ENCODE data around the gene CPTP. TPM values are rescaled to one million over a fixed set of nuclear protein-coding genes. Genes with fewer than 3 reads are reported as not detected.

Gene CPTP
- total RNA-seq, 1 donor from 2014 or later = 1.0 TPM

DNA sequence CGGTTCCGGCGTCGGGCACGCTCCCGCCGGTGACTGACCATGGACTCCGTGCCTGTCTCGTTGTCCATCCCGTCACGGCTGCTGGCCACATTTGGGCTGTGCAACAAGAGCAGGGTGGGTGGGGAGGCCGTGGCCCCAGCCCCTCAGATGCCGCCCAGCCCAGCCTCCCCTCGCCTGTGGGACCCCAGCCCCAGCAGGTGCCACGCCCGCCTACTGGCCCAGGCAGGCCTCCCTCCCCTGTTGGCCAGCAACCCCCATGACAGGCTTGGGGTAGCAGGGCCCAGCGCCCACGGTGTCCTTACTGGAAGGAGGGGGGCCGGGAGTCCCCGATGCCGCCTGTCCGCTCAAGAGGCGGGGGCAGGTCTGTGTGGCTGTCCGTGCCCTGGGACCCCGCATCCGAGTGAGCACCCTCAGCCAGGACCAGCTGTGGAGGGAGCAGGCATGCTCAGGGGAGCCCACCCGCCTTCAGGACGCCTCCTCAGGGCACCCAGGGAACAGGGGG is 17.5 kb downstream of the CPTP start:
- Histone ChIP-seq H3K9ac (no peak overlapping the region), H3K4me3 (no peak overlapping the region), H3K27me3 (no peaks in the 10 kb centered on the region), H4K20me1 (ENCODE audit: low read depth) (peaks cover 54% of the 10 kb centered on the region), H2AFZ (replicated peaks) (no peak overlapping the region), H3K36me3 (no peaks in the 10 kb centered on the region), H3K4me1 (no peaks in the 10 kb centered on the region), H3F3A (ENCODE audit: low read depth) (peaks cover 5% of the 10 kb centered on the region), H3K79me2 (ENCODE audit: low read depth) (peaks cover 29% of the 10 kb centered on the region), H3K9me3 (ENCODE audit: low read depth) (no peaks in the 10 kb centered on the region), H3K4me2 (no peak overlapping the region), H3K27ac (no peak overlapping the region)
- H3K27ac Mint-ChIP-seq = no peak overlapping the region
- peaks cover 4% of the 10 kb centered on the region for H3K4me1 Mint-ChIP-seq
- H3K36me3 Mint-ChIP-seq = peaks cover 10% of the 10 kb centered on the region
- H3K9me3 Mint-ChIP-seq = no peaks in the 10 kb centered on the region
- no peak for DNase-seq (ENCODE audit: low spot score)
- peaks cover 2% of the 10 kb centered on the region for H3K27me3 Mint-ChIP-seq (ENCODE audit: insufficient read depth, low read depth)
- H3K4me3 Mint-ChIP-seq = no peak overlapping the region
- no peak for TF ChIP-seq EZH2phosphoT487 (IDR thresholded peaks at IDR 0.05)
- no peak for TF ChIP-seq EZH2 (IDR thresholded peaks at IDR 0.05)
- TF ChIP-seq CTCF (IDR thresholded peaks at IDR 0.05) = no peak

DNA sequence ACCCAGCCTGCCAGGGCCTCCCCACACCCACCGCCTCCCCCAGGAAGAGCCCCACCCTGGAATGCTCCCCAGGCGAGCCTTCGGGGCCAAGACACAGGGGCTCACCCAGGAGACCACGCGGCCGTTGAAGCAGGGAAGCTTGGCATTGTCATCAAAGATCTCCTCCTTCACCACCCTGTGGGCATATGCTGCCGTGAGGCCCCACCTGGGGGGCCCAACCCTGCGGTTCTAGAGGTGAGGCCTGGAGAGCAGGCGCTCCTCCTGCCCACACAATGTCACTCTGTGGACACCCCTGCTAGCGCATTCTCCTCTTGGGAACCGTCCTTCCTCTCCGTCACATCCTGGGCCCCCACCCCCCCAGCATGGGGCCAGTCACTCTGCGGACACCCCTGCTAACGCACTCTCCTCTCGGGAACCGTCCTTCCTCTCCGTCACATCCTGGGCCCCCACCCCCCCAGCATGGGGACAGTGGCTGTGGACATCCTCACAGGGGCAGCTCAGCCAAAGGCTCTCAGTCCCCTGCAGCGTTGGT is 18.0 kb downstream of the CPTP start:
- Histone ChIP-seq H2AFZ (replicated peaks) (no peak overlapping the region), H3K9ac (no peak overlapping the region), H3K4me3 (no peak overlapping the region), H3F3A (ENCODE audit: low read depth) (peaks cover 7% of the 10 kb centered on the region), H4K20me1 (ENCODE audit: low read depth) (peaks cover 54% of the 10 kb centered on the region), H3K79me2 (ENCODE audit: low read depth) (peaks cover 34% of the 10 kb centered on the region), H3K36me3 (no peaks in the 10 kb centered on the region), H3K4me1 (peaks cover 4% of the 10 kb centered on the region), H3K4me2 (no peak overlapping the region), H3K9me3 (ENCODE audit: low read depth) (no peaks in the 10 kb centered on the region), H3K27ac (no peak overlapping the region), H3K27me3 (no peaks in the 10 kb centered on the region)
- peaks cover 4% of the 10 kb centered on the region for H3K4me1 Mint-ChIP-seq
- no peak for DNase-seq (ENCODE audit: low spot score)
- H3K27me3 Mint-ChIP-seq (ENCODE audit: insufficient read depth, low read depth) = peaks cover 2% of the 10 kb centered on the region
- H3K36me3 Mint-ChIP-seq = peaks cover 10% of the 10 kb centered on the region
- peak overlapping the region; percentile 52 for H3K4me3 Mint-ChIP-seq
- H3K27ac Mint-ChIP-seq = no peak overlapping the region
- no peaks in the 10 kb centered on the region for H3K9me3 Mint-ChIP-seq
- TF ChIP-seq EZH2phosphoT487 (IDR thresholded peaks at IDR 0.05) = no peak
- TF ChIP-seq EZH2 (IDR thresholded peaks at IDR 0.05) = no peak
- TF ChIP-seq CTCF (IDR thresholded peaks at IDR 0.05) = no peak

DNA sequence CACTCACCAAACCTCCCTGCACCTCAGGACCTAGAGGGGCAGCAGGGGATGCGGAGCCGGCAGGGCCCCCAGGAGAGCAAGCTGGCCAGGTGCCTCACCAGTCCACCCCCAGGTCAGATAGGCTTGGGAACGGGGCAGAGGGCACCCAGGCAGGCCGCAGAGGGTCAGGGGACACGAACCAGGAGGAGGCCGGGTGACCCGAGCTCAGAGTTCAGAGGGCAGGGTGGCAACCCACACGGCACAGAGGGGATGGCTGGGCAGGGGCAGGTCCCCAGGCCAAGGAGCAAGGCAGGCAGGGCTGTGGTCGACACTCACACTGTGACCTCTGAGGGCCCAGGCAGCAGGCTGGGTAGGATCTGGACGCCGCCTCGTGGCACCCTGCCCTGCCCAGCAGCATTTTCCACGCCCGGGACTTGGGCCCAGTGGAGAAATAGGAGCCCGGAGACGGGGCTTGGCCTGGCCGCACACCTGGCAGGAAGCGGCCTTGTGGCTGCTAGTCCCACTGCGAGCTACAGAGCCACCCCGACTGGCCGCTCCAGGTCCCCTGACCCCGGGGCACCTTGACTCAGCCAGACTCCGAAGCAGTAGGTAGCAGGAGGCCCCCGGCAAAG is 19.3 kb downstream of the CPTP start:
- TF ChIP-seq EZH2 (IDR thresholded peaks at IDR 0.05) = no peak
- TF ChIP-seq EZH2phosphoT487 (IDR thresholded peaks at IDR 0.05) = no peak
- no peak for TF ChIP-seq CTCF (IDR thresholded peaks at IDR 0.05)
- Histone ChIP-seq H3K4me3 (no peak overlapping the region), H3K9me3 (ENCODE audit: low read depth) (no peaks in the 10 kb centered on the region), H3K9ac (no peak overlapping the region), H3K36me3 (no peaks in the 10 kb centered on the region), H3K27me3 (no peaks in the 10 kb centered on the region), H2AFZ (replicated peaks) (no peak overlapping the region), H3F3A (ENCODE audit: low read depth) (peaks cover 18% of the 10 kb centered on the region), H3K4me2 (no peak overlapping the region), H3K4me1 (peaks cover 12% of the 10 kb centered on the region), H3K79me2 (ENCODE audit: low read depth) (peaks cover 47% of the 10 kb centered on the region), H4K20me1 (ENCODE audit: low read depth) (peaks cover 65% of the 10 kb centered on the region), H3K27ac (no peak overlapping the region)
- Mint-ChIP-seq H3K27ac (no peak overlapping the region), H3K4me3 (no peak overlapping the region), H3K36me3 (peaks cover 10% of the 10 kb centered on the region), H3K27me3 (ENCODE audit: insufficient read depth, low read depth) (no peaks in the 10 kb centered on the region), H3K4me1 (peaks cover 4% of the 10 kb centered on the region), H3K9me3 (no peaks in the 10 kb centered on the region)
- DNase-seq (ENCODE audit: low spot score) = no peak

Measured in neural progenitor cell (in vitro differentiated cells).